Brain microvascular endothelial cell (primary cell): ENCODE results near the gene LIPG.

ENCODE experiments used
- DNase-seq: peaks from one replicate; pipeline ENCODE4 v3.0.0-alpha.2; 2020
- H3K27ac ChIP-seq: fragments of 250-450 bp; sonication (Bioruptor Pico); 2 replicates; pipeline ENCODE4 v1.5.1; 2020; ENCODE audit warnings: mild to moderate bottlenecking, moderate library complexity
- H3K27me3 ChIP-seq: fragments of 250-450 bp; sonication (Bioruptor Pico); replicated peaks from 2 replicates; pipeline ENCODE4 v1.5.1; 2020; ENCODE audit warnings: mild to moderate bottlenecking
- H3K36me3 ChIP-seq: fragments of 250-450 bp; sonication (Bioruptor Pico); replicated peaks from 2 replicates; pipeline ENCODE4 v1.5.1; 2020; ENCODE audit warnings: mild to moderate bottlenecking
- H3K4me3 ChIP-seq: 2 replicates; pipeline ENCODE4 v1.5.1; 2011; ENCODE audit warnings: low read depth, mild to moderate bottlenecking, control low read depth, low read length, moderate library complexity
- in situ Hi-C: cut with HindIII; loops from 2 replicates; pipeline ENCODE4 v1.10.0; 2017; ENCODE audit warnings: low sequenced_read_pairs, low pct_ligation_motif_present
- TF ChIP-seq, protein P1 (sequence below): IDR thresholded peaks from 2 replicates; pipeline ENCODE4 v1.5.1; 2011; ENCODE audit warnings: low read depth, mild to moderate bottlenecking, moderate library complexity, low read length, control low read depth, inconsistent platforms; ENCODE audit errors: missing control alignments

LIPG gene

DNA sequence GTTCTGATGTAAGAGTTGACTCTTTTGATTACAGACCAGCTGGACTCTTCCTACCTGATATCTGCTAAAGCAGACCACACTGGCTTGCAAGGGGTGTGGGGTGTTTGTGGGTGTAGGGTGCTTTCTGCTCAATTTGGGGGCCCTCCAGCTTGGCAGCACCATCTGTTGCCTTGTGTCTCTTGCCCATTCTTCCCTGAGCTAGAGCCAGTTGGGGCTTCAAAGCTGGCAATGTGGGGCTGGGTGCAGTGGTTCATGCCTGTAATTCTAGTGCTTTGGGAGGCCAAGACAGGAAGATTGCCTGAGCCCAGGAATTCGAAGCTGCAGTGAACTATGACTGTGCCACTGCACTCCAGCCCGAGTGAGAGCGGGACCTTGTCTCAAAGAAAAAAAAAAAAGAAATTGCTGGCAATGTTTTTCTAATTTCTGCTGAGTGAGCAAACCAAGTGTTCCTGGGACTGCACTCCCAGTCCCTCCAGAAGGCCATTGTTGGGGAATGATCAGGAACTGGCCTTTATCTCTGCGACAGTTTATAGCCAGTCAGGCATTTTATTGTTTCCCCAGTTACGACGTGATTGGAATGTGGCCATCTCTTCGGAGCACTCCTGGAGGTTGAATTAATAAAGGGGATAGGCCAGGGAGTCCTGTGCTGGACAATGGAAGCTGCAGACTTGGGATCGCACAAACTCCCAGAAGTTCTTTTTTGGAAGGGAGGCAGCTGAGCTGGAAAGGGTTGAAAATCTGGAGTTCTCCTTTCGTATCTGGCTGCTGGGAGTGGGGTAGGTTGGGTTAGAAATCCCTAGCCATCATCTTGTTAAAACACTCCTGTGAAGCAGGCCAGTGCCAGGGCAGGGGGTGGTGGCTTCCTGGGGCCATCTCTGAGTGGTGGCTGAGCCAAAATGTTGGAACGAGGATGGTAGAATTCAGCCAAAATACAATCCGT is 57.2 kb downstream of the LIPG start:
- no peak overlapping the region for H3K27ac ChIP-seq
- TF ChIP-seq, protein P1, sequence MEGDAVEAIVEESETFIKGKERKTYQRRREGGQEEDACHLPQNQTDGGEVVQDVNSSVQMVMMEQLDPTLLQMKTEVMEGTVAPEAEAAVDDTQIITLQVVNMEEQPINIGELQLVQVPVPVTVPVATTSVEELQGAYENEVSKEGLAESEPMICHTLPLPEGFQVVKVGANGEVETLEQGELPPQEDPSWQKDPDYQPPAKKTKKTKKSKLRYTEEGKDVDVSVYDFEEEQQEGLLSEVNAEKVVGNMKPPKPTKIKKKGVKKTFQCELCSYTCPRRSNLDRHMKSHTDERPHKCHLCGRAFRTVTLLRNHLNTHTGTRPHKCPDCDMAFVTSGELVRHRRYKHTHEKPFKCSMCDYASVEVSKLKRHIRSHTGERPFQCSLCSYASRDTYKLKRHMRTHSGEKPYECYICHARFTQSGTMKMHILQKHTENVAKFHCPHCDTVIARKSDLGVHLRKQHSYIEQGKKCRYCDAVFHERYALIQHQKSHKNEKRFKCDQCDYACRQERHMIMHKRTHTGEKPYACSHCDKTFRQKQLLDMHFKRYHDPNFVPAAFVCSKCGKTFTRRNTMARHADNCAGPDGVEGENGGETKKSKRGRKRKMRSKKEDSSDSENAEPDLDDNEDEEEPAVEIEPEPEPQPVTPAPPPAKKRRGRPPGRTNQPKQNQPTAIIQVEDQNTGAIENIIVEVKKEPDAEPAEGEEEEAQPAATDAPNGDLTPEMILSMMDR, result no peak
- no peaks in the 10 kb centered on the region for H3K36me3 ChIP-seq
- H3K4me3 ChIP-seq, result no peak overlapping the region
- DNase-seq, result no peak
- H3K27me3 ChIP-seq, result peaks cover 2% of the 10 kb centered on the region
- in situ Hi-C loops, result no loop called here

DNA sequence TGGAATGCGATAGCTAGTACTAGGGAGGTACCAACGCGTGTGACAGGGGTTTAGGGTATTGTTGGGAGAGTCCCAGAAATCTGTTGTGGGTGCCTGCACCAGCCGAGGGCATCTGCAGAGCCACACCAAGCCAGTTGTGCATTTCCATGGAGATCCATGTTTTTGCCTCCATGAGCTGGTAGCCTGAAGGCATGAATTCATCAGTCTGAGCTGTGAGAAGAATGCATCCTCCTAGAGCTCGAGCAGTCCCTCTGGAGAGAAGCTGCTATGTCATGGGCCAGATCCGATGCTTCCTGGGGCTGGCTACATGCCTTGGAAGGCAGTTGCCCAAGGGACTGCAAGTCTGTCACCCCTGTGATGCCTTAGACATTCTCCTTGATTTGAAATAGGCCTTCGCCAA is 57.9 kb downstream of the LIPG start:
- no peak for DNase-seq
- TF ChIP-seq, protein P1, result no peak
- in situ Hi-C loops, result no loop called here
- Histone ChIP-seq H3K36me3 (no peaks in the 10 kb centered on the region), H3K4me3 (no peak overlapping the region), H3K27ac (no peak overlapping the region), H3K27me3 (peaks cover 2% of the 10 kb centered on the region)

DNA sequence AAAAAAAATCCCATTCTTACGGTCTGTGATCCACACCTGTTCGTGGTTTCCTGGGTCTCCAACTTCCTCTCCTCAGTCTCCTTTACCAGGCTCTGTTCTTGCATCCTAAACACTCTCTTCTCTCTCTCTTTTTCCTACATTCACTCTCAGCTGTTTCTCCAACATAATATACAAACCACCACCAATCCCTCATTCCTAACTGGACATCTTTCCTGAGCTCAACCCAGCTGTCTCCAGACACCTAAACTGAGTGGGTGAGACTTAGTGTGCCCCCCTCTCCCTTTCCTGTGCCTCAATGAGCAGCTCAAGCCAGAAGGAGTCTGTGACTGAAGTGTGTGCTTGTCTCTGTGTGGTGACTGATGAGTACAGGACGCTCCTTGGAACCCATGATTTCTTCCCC is 59.4 kb downstream of the LIPG start:
- DNase-seq, result no peak
- H3K36me3 ChIP-seq, result no peaks in the 10 kb centered on the region
- no peak overlapping the region for H3K27ac ChIP-seq
- TF ChIP-seq, protein P1, result no peak
- H3K27me3 ChIP-seq, result peaks cover 2% of the 10 kb centered on the region
- in situ Hi-C loops, result no loop called here
- H3K4me3 ChIP-seq, result no peak overlapping the region

DNA sequence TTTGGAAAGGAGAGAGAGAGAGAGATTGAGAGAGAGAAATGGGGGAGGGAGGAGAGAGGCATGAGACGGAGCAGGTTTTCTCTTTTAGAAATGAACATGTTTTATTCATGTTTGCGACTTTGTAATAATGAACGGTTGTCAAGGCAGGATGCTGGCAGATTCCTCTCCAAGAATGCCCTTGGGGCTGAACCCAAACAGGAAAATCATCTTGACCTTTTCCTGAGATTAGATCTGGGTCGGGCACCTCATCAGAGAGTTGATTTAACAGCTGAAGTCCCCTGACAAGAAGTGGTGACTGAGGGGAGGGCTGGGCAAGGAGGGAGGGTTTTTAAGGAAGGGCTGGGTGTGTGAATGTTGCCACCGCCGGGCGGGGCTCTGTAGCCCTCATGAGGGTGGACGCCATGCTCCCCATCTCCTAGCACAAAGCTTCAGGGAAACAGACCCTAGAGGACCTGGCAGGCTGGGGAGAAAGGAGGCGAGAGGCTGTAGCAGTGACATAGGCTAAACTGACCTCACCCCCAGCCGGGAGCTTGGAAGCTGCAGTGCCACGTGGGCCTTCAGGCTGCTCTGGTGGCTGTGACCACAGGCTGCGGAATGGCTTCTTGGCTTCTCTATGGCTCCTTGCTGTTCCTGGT is 60.0 kb downstream of the LIPG start:
- Histone ChIP-seq H3K4me3 (no peak overlapping the region), H3K27ac (no peak overlapping the region), H3K27me3 (peaks cover 2% of the 10 kb centered on the region), H3K36me3 (no peaks in the 10 kb centered on the region)
- TF ChIP-seq, protein P1, result no peak
- in situ Hi-C loops, result no loop called here
- no peak for DNase-seq

DNA sequence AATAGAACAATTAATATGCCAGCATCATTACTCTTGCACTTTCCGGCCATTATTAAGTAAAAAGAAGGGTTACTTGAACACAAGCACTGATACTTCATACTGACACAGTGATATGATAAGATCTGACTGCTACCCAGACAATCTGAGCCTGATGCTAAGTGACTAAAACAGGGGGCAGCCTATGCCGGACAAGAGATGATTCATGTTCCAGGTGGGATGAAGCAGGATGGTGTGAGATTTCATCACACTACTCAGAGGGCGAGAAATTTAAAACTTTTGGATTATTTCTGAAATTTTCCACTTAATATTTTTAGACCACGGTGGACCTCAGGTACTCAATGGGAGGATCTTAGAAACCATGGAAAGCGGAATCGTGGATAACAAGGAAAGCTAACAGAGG is 61.7 kb downstream of the LIPG start:
- H3K36me3 ChIP-seq, result no peaks in the 10 kb centered on the region
- in situ Hi-C loops, result no loop called here
- H3K27ac ChIP-seq, result no peak overlapping the region
- no peak overlapping the region for H3K4me3 ChIP-seq
- TF ChIP-seq, protein P1, result no peak
- DNase-seq, result no peak
- H3K27me3 ChIP-seq, result peaks cover 2% of the 10 kb centered on the region
